Eye (tissue), 1 donor: ENCODE results near the gene SHH.

Experiments used
- DNase-seq: peaks from one replicate; pipeline ENCODE4 v3.0.0-alpha.2; 2015

The SHH gene

GRCh38 chr7:155762036-155762435, 50.2 kb downstream of the SHH start:
- no peak for DNase-seq

- DNase-seq: no peak
Observed at GRCh38 chr7:155761162-155761561, 51.1 kb downstream of the SHH start.

- no peak for DNase-seq
Observed at GRCh38 chr7:155759740-155760430, 52.4 kb downstream of the SHH start.

- peak; percentile 17 for DNase-seq
Observed at GRCh38 chr7:155758348-155758747, 53.9 kb downstream of the SHH start.

- DNase-seq: no peak
Observed at GRCh38 chr7:155756322-155756721, 55.9 kb downstream of the SHH start.

GRCh38 chr7:155755026-155755425, 57.2 kb downstream of the SHH start:
- DNase-seq: no peak

GRCh38 chr7:155754165-155754564, 58.1 kb downstream of the SHH start:
- DNase-seq: no peak

GRCh38 chr7:155753446-155753965, 58.8 kb downstream of the SHH start:
- DNase-seq: no peak

- DNase-seq: no peak
Observed at GRCh38 chr7:155752756-155753445, 59.4 kb downstream of the SHH start.

GRCh38 chr7:155751409-155751808, 60.9 kb downstream of the SHH start:
- DNase-seq: no peak

GRCh38 chr7:155750255-155751125, 61.8 kb downstream of the SHH start:
- DNase-seq: no peak
